Liver (tissue), 9 donors: ENCODE measurements around the gene RPP14. TPM values are rescaled to one million over a fixed set of nuclear protein-coding genes. Genes with fewer than 3 reads are reported as not detected.
"Not testable (repeated sequence)": the region's sequence is repeated elsewhere in the genome, so short reads cannot be mapped to it uniquely, and the experiment has no call there.

Experiments used
- DNase-seq: peaks from one replicate; pipeline ENCODE4 v3.0.0-alpha.2; 2017; ENCODE audit warnings: low spot score
- H3K27ac ChIP-seq, 2 donors: one replicate each; pipeline ENCODE4 v1.7.0; 2013; ENCODE audit warnings: inconsistent platforms in 2 of 2, low read length in 2 of 2, control low read depth in 1 of 2, low read depth in 1 of 2, mild to moderate bottlenecking in 1 of 2
- H3K27me3 ChIP-seq, 4 donors: one replicate each; pipeline versions ENCODE4 v1.6.1 to v1.7.0; 2013; ENCODE audit warnings: low read length in 3 of 4, inconsistent platforms in 1 of 4, mild to moderate bottlenecking in 1 of 4, moderate library complexity in 1 of 4; ENCODE audit not compliant: control insufficient read depth in 4 of 4, insufficient read depth in 4 of 4
- H3K36me3 ChIP-seq, 4 donors: one replicate each; pipeline versions ENCODE4 v1.6.1 to v1.7.0; 2013; ENCODE audit warnings: low read length in 3 of 4, mild to moderate bottlenecking in 3 of 4, low read depth in 1 of 4, moderate library complexity in 1 of 4; ENCODE audit not compliant: control insufficient read depth in 4 of 4, insufficient read depth in 3 of 4
- H3K4me1 ChIP-seq, 4 donors: one replicate each; pipeline versions ENCODE4 v1.6.1 to v1.7.0; 2013; ENCODE audit warnings: low read length in 3 of 4, mild to moderate bottlenecking in 3 of 4, moderate library complexity in 1 of 4; ENCODE audit not compliant: control insufficient read depth in 4 of 4, insufficient read depth in 4 of 4
- H3K4me3 ChIP-seq, 3 donors: one replicate each; pipeline versions ENCODE4 v1.6.1 to v1.7.0; 2013; ENCODE audit warnings: low read length in 3 of 3, control low read depth in 1 of 3, low read depth in 1 of 3, mild to moderate bottlenecking in 1 of 3
- H3K9ac ChIP-seq, 2 donors: one replicate each; pipeline ENCODE4 v1.7.0; 2013; ENCODE audit warnings: low read length in 2 of 2, mild to moderate bottlenecking in 2 of 2, moderate library complexity in 2 of 2, control low read depth in 1 of 2, low read depth in 1 of 2
- H3K9me3 ChIP-seq, 4 donors: one replicate each; pipeline versions ENCODE4 v1.6.1 to v1.7.0; 2013; ENCODE audit warnings: low read length in 3 of 4; ENCODE audit not compliant: control insufficient read depth in 4 of 4
- EGR1 ChIP-seq, 2 donors: IDR thresholded peaks; 2 replicates each; pipeline ENCODE4 v1.6.1; 2016 to 2018; ENCODE audit warnings: antibody characterized with exemption in 2 of 2, low read depth in 2 of 2
- FOXA1 ChIP-seq: IDR thresholded peaks from 2 replicates; pipeline ENCODE4 v1.6.1; 2016; ENCODE audit warnings: antibody characterized with exemption
- FOXA2 ChIP-seq: IDR thresholded peaks from 2 replicates; pipeline ENCODE4 v1.6.1; 2016; ENCODE audit warnings: antibody characterized with exemption
- GABPA ChIP-seq, 2 donors: IDR thresholded peaks in 1 of 2; conservative IDR thresholded peaks in 1 of 2; 2 replicates each; pipeline ENCODE4 v1.6.1; 2016; ENCODE audit warnings: antibody characterized with exemption in 2 of 2, mild to moderate bottlenecking in 1 of 2, moderate library complexity in 1 of 2
- HNF4A ChIP-seq, 2 donors: conservative IDR thresholded peaks; 2 replicates each; pipeline ENCODE4 v1.6.1; 2016; ENCODE audit warnings: antibody characterized with exemption in 2 of 2, mild to moderate bottlenecking in 2 of 2
- HNF4G ChIP-seq: IDR thresholded peaks from 2 replicates; pipeline ENCODE4 v1.6.1; 2016; ENCODE audit warnings: antibody characterized with exemption
- JUND ChIP-seq, 2 donors: IDR thresholded peaks; 2 replicates each; pipeline ENCODE4 v1.6.1; 2016; ENCODE audit warnings: antibody characterized with exemption in 2 of 2
- MAX ChIP-seq: IDR thresholded peaks from 2 replicates; pipeline ENCODE4 v1.6.1; 2016; ENCODE audit warnings: antibody characterized with exemption
- NR2F2 ChIP-seq: IDR thresholded peaks from 2 replicates; pipeline ENCODE4 v1.6.1; 2016; ENCODE audit warnings: antibody characterized with exemption
- RAD21 ChIP-seq, 2 donors: IDR thresholded peaks; 2 replicates each; pipeline ENCODE4 v1.6.1; 2016; ENCODE audit warnings: antibody characterized with exemption in 2 of 2, mild to moderate bottlenecking in 2 of 2
- REST ChIP-seq: IDR thresholded peaks from 2 replicates; pipeline ENCODE4 v1.6.1; 2016; ENCODE audit warnings: antibody characterized with exemption, mild to moderate bottlenecking
- TAF1 ChIP-seq: conservative IDR thresholded peaks from 2 replicates; pipeline ENCODE4 v1.6.1; 2016; ENCODE audit warnings: antibody characterized with exemption, mild to moderate bottlenecking
- YY1 ChIP-seq: IDR thresholded peaks from 2 replicates; pipeline ENCODE4 v1.6.1; 2016; ENCODE audit warnings: antibody characterized with exemption, mild to moderate bottlenecking
- WGBS: extraction: QIAGEN DNeasy Blood & Tissue Kit; methylation state at CpG from one replicate; pipeline ENCODE4 v1.1.7; 2013; 5-methylcytosine and 5-hydroxymethylcytosine counted together
- polyA plus RNA-seq, 2 donors: library from polyadenylated mRNA; stranded (reverse) in 1 of 2; unstranded in 1 of 2; fragments of 200-250 nt in 1 of 2; fragments of >200 nt in 1 of 2; fragmentation: Nextera tagmentation in 1 of 2; extraction: Ambion mirVana in 1 of 2; gene quantifications; one replicate each; pipeline versions ENCODE4 v1.2.1 to v1.2.3, GENCODE V29; 2013 to 2015
- total RNA-seq, 2 donors: library from RNA; depleted of rRNA; stranded (reverse); fragments of >200 nt; gene quantifications; one replicate each; pipeline ENCODE4 v1.2.3, GENCODE V29; 2014
- TF ChIP-seq, protein P1 (sequence below): fragments of 150-350 bp; IDR thresholded peaks from 2 replicates; pipeline ENCODE4 v1.5.1; 2017; ENCODE audit warnings: improper control_type of control experiment, low read depth, low read length; ENCODE audit not compliant: missing input control
- donor health status: healthy.
- donor health status: healthy.
- donor health status: healthy.
- donor health status: healthy.
- donor health status: healthy.

RPP14 gene
- total and polyA plus RNA-seq, 4 donors = 7.4 to 13.7 (median 10.1) TPM

GRCh38 chr3:58260733-58261132 lies 45.3 kb upstream of the RPP14 start:
- Histone ChIP-seq H3K4me1 (no peaks in the 10 kb centered on the region), H3K9me3 (no peaks in the 10 kb centered on the region), H3K36me3 (peaks cover 6 to 23% (median 14%) of the 10 kb centered on the region in 4 donors), H3K9ac (no peak overlapping the region), H3K27me3 (no peaks in the 10 kb centered on the region), H3K4me3 (no peak overlapping the region), H3K27ac (no peak overlapping the region)
- 75% methylated on average over 6 of the region's 6 CpGs for WGBS
- TF ChIP-seq JUND (IDR thresholded peaks at IDR 0.05) (peak in 1 of 2 donors; percentile 26), HNF4A (conservative IDR thresholded peaks at IDR 0.05) (peak; percentile 33 to 38), FOXA2 (no peak)
- DNase-seq = no peak

DNA sequence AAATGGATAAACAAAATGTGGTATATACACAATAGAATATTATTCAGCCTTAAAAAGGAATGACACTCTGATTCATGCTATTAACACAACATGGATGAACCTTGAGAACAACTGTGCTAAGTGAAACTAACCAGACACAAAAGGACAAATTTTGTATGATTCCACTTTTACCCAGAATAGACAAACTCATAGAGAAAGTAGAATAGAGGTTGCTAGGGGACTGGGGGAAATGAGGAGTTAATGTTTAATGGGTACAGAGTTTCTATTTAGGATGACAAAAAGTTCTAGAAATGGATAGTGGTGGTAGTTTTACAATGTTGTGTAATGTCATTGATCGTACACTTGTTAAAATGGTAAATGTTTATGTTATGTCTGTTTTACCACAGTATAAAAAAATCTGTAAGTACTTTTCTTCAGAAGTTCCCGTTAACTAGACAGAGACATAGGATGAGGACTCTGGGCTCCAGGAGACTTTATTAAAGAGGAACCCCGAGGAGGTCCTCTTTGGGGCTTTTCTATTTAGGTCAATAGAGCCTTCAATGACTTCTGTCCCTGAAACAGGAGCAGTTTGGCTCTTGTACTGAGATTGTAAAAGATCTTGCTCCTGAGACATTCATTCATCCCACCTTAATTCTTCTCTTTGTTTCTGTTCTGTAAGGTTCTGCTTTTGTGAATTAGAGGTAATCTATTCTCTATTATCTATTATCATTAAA lies 43.9 kb upstream of the RPP14 start:
- Histone ChIP-seq H3K9ac (no peak overlapping the region), H3K4me1 (peaks cover 0 to 9% (median 4%) of the 10 kb centered on the region in 4 donors), H3K4me3 (no peak overlapping the region), H3K27ac (no peak overlapping the region), H3K27me3 (no peaks in the 10 kb centered on the region), H3K36me3 (peaks cover 7 to 19% (median 13%) of the 10 kb centered on the region in 4 donors), H3K9me3 (no peaks in the 10 kb centered on the region)
- DNase-seq = no peak
- TF ChIP-seq HNF4G (no peak), REST (no peak), TAF1 (no peak), GABPA (IDR thresholded peaks at IDR 0.05 in 1 of 2, conservative IDR thresholded peaks at IDR 0.05 in 1 of 2) (no peak), EGR1 (IDR thresholded peaks at IDR 0.05; ENCODE audit: low read depth in 2 of 2) (no peak)
- TF ChIP-seq, protein P1, sequence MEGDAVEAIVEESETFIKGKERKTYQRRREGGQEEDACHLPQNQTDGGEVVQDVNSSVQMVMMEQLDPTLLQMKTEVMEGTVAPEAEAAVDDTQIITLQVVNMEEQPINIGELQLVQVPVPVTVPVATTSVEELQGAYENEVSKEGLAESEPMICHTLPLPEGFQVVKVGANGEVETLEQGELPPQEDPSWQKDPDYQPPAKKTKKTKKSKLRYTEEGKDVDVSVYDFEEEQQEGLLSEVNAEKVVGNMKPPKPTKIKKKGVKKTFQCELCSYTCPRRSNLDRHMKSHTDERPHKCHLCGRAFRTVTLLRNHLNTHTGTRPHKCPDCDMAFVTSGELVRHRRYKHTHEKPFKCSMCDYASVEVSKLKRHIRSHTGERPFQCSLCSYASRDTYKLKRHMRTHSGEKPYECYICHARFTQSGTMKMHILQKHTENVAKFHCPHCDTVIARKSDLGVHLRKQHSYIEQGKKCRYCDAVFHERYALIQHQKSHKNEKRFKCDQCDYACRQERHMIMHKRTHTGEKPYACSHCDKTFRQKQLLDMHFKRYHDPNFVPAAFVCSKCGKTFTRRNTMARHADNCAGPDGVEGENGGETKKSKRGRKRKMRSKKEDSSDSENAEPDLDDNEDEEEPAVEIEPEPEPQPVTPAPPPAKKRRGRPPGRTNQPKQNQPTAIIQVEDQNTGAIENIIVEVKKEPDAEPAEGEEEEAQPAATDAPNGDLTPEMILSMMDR = no peak
- 87% methylated on average over 3 of the region's 3 CpGs for WGBS

GRCh38 chr3:58266577-58266976 lies 39.5 kb upstream of the RPP14 start:
- Histone ChIP-seq H3K4me3 (no peak overlapping the region), H3K36me3 (peaks cover 6 to 25% (median 19%) of the 10 kb centered on the region in 4 donors)
- TF ChIP-seq MAX (no peak), GABPA (IDR thresholded peaks at IDR 0.05 in 1 of 2, conservative IDR thresholded peaks at IDR 0.05 in 1 of 2) (no peak), NR2F2 (no peak), RAD21 (IDR thresholded peaks at IDR 0.05) (no peak), HNF4A (conservative IDR thresholded peaks at IDR 0.05) (peak; percentile 29 to 37), HNF4G (peak; percentile 12), FOXA1 (no peak), YY1 (no peak)
- TF ChIP-seq, protein P1 = no peak

GRCh38 chr3:58267543-58267942 lies 38.5 kb upstream of the RPP14 start:
- H3K36me3 ChIP-seq = peaks cover 6 to 25% (median 17%) of the 10 kb centered on the region in 4 donors
- WGBS = 98% methylated on average over 1 of the region's 1 CpG

More at GRCh38 chr3:58266577-58266976, 39.5 kb upstream of the RPP14 start:
- Histone ChIP-seq H3K27ac (no peak overlapping the region), H3K27me3 (no peaks in the 10 kb centered on the region), H3K9me3 (no peaks in the 10 kb centered on the region), H3K9ac (no peak overlapping the region), H3K4me1 (peaks cover 0 to 9% (median 4%) of the 10 kb centered on the region in 4 donors)
- no peak for DNase-seq
- WGBS = 85% methylated on average over 1 of the region's 1 CpG

More at GRCh38 chr3:58267543-58267942, 38.5 kb upstream of the RPP14 start:
- H3K27me3 ChIP-seq, DNase-seq, H3K9me3 ChIP-seq, H3K9ac ChIP-seq, H3K4me3 ChIP-seq, H3K27ac ChIP-seq: not testable (repeated sequence)
- peaks cover 0 to 16% (median 9%) of the 10 kb centered on the region in 4 donors for H3K4me1 ChIP-seq
